ENCODE results near the gene HIRA.
A peak's percentile ranks its signal among the peaks of the same experiment; 100 is the strongest.
"Not testable (repeated sequence)": the region's sequence is repeated elsewhere in the genome, so short reads cannot be mapped to it uniquely, and the experiment has no call there.

The HIRA gene

GRCh38 chr22:19377565-19378343, 53.8 kb downstream of the HIRA start:
- H3K4me1 Mint-ChIP-seq (ENCODE audit: low read depth): no peaks in the 10 kb centered on the region
- H3K27me3 Mint-ChIP-seq: no peaks in the 10 kb centered on the region
- H3K4me3 Mint-ChIP-seq: no peak overlapping the region
- H3K27ac Mint-ChIP-seq: no peak overlapping the region
- H3K9me3 Mint-ChIP-seq: no peaks in the 10 kb centered on the region
- peaks cover 90% of the 10 kb centered on the region for H3K36me3 Mint-ChIP-seq (ENCODE audit: low read depth)
- no peak for DNase-seq

GRCh38 chr22:19376971-19377370, 54.6 kb downstream of the HIRA start:
- Mint-ChIP-seq H3K27me3 (no peaks in the 10 kb centered on the region), H3K9me3 (no peaks in the 10 kb centered on the region), H3K4me3 (no peak overlapping the region), H3K36me3 (ENCODE audit: low read depth) (peaks cover 89% of the 10 kb centered on the region), H3K4me1 (ENCODE audit: low read depth) (no peaks in the 10 kb centered on the region), H3K27ac (no peak overlapping the region)
- DNase-seq: no peak

- Mint-ChIP-seq H3K27ac (no peak overlapping the region), H3K4me1 (ENCODE audit: low read depth) (no peaks in the 10 kb centered on the region), H3K27me3 (no peaks in the 10 kb centered on the region), H3K4me3 (no peak overlapping the region), H3K36me3 (ENCODE audit: low read depth) (peaks cover 89% of the 10 kb centered on the region), H3K9me3 (no peaks in the 10 kb centered on the region)
- DNase-seq: no peak
Measured at GRCh38 chr22:19376247-19376646, 55.3 kb downstream of the HIRA start.

GRCh38 chr22:19375435-19375834, 56.1 kb downstream of the HIRA start:
- Mint-ChIP-seq H3K27me3 (no peaks in the 10 kb centered on the region), H3K4me1 (ENCODE audit: low read depth) (no peaks in the 10 kb centered on the region), H3K27ac (no peak overlapping the region), H3K9me3 (no peaks in the 10 kb centered on the region), H3K4me3 (no peak overlapping the region), H3K36me3 (ENCODE audit: low read depth) (peaks cover 90% of the 10 kb centered on the region)
- no peak for DNase-seq

- Mint-ChIP-seq H3K4me1 (ENCODE audit: low read depth) (no peaks in the 10 kb centered on the region), H3K4me3 (no peak overlapping the region), H3K27me3 (no peaks in the 10 kb centered on the region), H3K36me3 (ENCODE audit: low read depth) (peaks cover 92% of the 10 kb centered on the region), H3K27ac (no peak overlapping the region), H3K9me3 (no peaks in the 10 kb centered on the region)
- DNase-seq: no peak
Measured at GRCh38 chr22:19374410-19374809, 57.1 kb downstream of the HIRA start.

- no peak overlapping the region for H3K4me3 Mint-ChIP-seq
- H3K27ac Mint-ChIP-seq: no peak overlapping the region
- no peaks in the 10 kb centered on the region for H3K4me1 Mint-ChIP-seq (ENCODE audit: low read depth)
- no peak for DNase-seq
- no peaks in the 10 kb centered on the region for H3K27me3 Mint-ChIP-seq
- no peaks in the 10 kb centered on the region for H3K9me3 Mint-ChIP-seq
- peaks cover 95% of the 10 kb centered on the region for H3K36me3 Mint-ChIP-seq (ENCODE audit: low read depth)
Measured at GRCh38 chr22:19373450-19373849, 58.1 kb downstream of the HIRA start.

- peaks cover 94% of the 10 kb centered on the region for H3K36me3 Mint-ChIP-seq (ENCODE audit: low read depth)
Measured at GRCh38 chr22:19371893-19372292, 59.6 kb downstream of the HIRA start.

GRCh38 chr22:19368876-19369275, 62.7 kb downstream of the HIRA start:
- Mint-ChIP-seq H3K27ac (peak overlapping the region; percentile 33), H3K9me3 (no peaks in the 10 kb centered on the region), H3K4me1 (ENCODE audit: low read depth) (no peaks in the 10 kb centered on the region), H3K27me3 (no peaks in the 10 kb centered on the region), H3K4me3 (no peak overlapping the region), H3K36me3 (ENCODE audit: low read depth) (peaks cover 90% of the 10 kb centered on the region)
- DNase-seq: no peak

More at GRCh38 chr22:19371893-19372292, 59.6 kb downstream of the HIRA start:
- Mint-ChIP-seq H3K4me3 (no peak overlapping the region), H3K4me1 (ENCODE audit: low read depth) (no peaks in the 10 kb centered on the region), H3K27ac (no peak overlapping the region), H3K27me3 (no peaks in the 10 kb centered on the region), H3K9me3 (no peaks in the 10 kb centered on the region)
- no peak for DNase-seq

GRCh38 chr22:19367763-19368367, 63.7 kb downstream of the HIRA start:
- Mint-ChIP-seq H3K9me3 (no peaks in the 10 kb centered on the region), H3K36me3 (ENCODE audit: low read depth) (peaks cover 86% of the 10 kb centered on the region), H3K4me1 (ENCODE audit: low read depth) (no peaks in the 10 kb centered on the region), H3K27me3 (no peaks in the 10 kb centered on the region), H3K4me3 (no peak overlapping the region), H3K27ac (peak overlapping the region; percentile 33)
- no peak for DNase-seq

- peaks cover 88% of the 10 kb centered on the region for H3K36me3 Mint-ChIP-seq (ENCODE audit: low read depth)
- not testable (repeated sequence) for H3K27ac Mint-ChIP-seq; H3K9me3 Mint-ChIP-seq; H3K4me1 Mint-ChIP-seq (ENCODE audit: low read depth); H3K27me3 Mint-ChIP-seq; DNase-seq; H3K4me3 Mint-ChIP-seq
Measured at GRCh38 chr22:19363541-19363940, 68.0 kb downstream of the HIRA start.

- Mint-ChIP-seq H3K9me3 (no peaks in the 10 kb centered on the region), H3K4me1 (ENCODE audit: low read depth) (no peaks in the 10 kb centered on the region), H3K27me3 (no peaks in the 10 kb centered on the region), H3K4me3 (no peak overlapping the region), H3K27ac (no peak overlapping the region), H3K36me3 (ENCODE audit: low read depth) (peaks cover 90% of the 10 kb centered on the region)
- DNase-seq: no peak
Measured at GRCh38 chr22:19361501-19362103, 69.9 kb downstream of the HIRA start.

GRCh38 chr22:19360862-19361261, 70.7 kb downstream of the HIRA start:
- H3K27me3 Mint-ChIP-seq: no peaks in the 10 kb centered on the region
- H3K27ac Mint-ChIP-seq: no peak overlapping the region
- no peaks in the 10 kb centered on the region for H3K9me3 Mint-ChIP-seq
- no peaks in the 10 kb centered on the region for H3K4me1 Mint-ChIP-seq (ENCODE audit: low read depth)
- H3K36me3 Mint-ChIP-seq (ENCODE audit: low read depth): peaks cover 92% of the 10 kb centered on the region
- H3K4me3 Mint-ChIP-seq: no peak overlapping the region
- no peak for DNase-seq

- no peak overlapping the region for H3K27ac Mint-ChIP-seq
Measured at GRCh38 chr22:19360300-19360792, 71.2 kb downstream of the HIRA start.

GRCh38 chr22:19359554-19360299, 71.8 kb downstream of the HIRA start:
- H3K9me3 Mint-ChIP-seq: no peaks in the 10 kb centered on the region
- DNase-seq: no peak
- no peaks in the 10 kb centered on the region for H3K27me3 Mint-ChIP-seq
- H3K4me1 Mint-ChIP-seq (ENCODE audit: low read depth): no peaks in the 10 kb centered on the region
- no peak overlapping the region for H3K4me3 Mint-ChIP-seq
- peaks cover 93% of the 10 kb centered on the region for H3K36me3 Mint-ChIP-seq (ENCODE audit: low read depth)
- no peak overlapping the region for H3K27ac Mint-ChIP-seq

More at GRCh38 chr22:19360300-19360792, 71.2 kb downstream of the HIRA start:
- Mint-ChIP-seq H3K4me3 (no peak overlapping the region), H3K4me1 (ENCODE audit: low read depth) (no peaks in the 10 kb centered on the region), H3K9me3 (no peaks in the 10 kb centered on the region), H3K27me3 (no peaks in the 10 kb centered on the region), H3K36me3 (ENCODE audit: low read depth) (peaks cover 93% of the 10 kb centered on the region)
- no peak for DNase-seq
